Cardiac septum (tissue), 1 donor: ENCODE results near the gene REC114. TPM values are rescaled to one million over a fixed set of nuclear protein-coding genes. Genes with fewer than 3 reads are reported as not detected.

Experiments
- DNase-seq: peaks from one replicate; pipeline ENCODE4 v3.0.0-alpha.2; 2020; ENCODE audit warnings: low spot score
- intact Hi-C: fragments of 100-400 bp; cut with DNase I; formaldehyde crosslinking; loops from one replicate; pipeline ENCODE4 v1.14.0; 2022
- total RNA-seq: library from RNA; stranded (reverse); fragmentation: NEBNext Ultra II Directional; extraction: Animal tissue kit (Norgen Biotek cat#: 25700); gene quantifications from one replicate; pipeline ENCODE4 v1.2.1, GENCODE V29; 2021
- donor health status: DM: no; HTN: no; CAD: no.

The REC114 gene
- total RNA-seq, 1 donor from 2014 or later, result not detected

DNA sequence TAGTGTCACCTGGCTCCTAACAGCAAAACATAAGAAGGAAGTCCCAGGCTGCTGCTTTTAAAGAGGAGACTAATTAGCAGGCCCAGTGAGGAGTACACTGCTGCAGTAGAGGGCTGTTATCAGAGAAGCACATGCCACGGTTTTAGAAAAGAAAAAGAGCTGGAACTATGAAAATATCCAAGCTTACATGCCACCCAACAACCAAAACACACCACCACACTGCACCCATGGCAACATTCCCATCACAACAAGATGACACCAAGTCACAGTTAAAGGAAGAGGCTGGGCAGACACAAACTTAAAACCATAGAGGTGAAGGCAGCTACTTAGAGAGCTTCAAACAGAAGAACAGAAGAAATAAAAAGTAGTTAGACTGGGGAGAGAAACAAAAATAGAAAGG, 153.2 kb downstream of the REC114 start:
- no peak for DNase-seq
- intact Hi-C loops, result loop anchor here (2.0 kb wide), 1 partner anchor 37 kb away; the partner anchor contains the start of gene NPTN

DNA sequence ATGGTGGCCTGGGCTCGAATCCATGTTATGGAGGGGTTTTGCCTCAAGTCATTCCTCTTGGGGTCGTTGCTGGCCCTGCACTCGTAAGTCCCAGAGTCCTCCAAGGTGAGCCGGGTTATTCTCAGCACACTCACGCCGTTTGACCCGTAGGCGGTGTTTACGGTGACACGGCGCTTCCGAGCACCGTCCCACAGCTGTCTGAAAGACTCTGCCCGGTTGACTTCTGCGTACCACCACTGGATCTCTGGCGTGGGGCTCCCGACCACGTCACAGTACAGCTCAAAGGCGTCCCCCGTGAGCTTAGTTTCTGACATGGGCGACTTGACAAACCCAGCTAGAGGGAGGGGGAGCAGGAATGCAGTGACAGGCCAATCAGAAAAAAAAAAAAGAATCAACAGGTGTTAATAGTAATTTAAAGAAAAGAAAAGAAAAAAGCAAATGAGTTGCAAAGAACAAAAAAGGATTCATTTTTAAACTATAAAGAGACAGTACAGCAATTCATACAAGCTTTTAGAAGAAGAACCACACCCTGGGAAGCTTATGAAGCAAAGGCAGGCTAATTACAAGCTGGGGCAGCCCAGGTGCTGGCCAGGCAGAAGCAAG, 154.2 kb downstream of the REC114 start:
- DNase-seq, result no peak
- intact Hi-C loops, result loop anchor here (2.0 kb wide), 1 partner anchor 36 kb away; the partner anchor contains the start of gene NPTN

DNA sequence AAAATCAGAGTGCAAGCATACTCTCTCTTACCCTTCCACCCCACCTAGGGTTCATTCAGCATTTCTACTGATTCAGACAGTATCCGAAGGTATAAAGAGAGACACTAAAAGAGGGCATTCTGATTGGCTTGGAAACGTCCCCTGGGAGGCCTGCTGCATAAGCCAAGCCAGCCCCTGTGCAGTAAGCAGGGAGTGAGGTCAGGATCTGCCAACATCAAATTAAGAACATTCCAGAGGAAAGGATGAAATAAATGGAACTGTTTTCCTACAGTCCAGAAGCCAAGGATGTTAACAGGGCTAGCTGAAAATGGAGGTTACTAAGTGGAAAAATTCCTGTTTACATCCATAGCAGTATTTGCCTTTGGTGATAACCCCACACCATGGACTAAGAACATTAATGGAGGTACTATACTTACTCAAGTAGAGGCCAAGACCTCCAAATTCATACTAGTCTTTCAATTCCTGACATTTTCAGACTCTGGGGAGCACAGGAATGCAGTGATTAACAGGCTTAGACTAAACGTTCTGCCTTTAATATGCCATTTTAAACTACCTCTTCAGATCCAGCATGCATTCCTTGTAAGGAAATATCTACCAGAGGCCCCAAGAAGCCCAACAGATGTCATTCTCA, 155.7 kb downstream of the REC114 start:
- intact Hi-C loops, result no loop called here

DNA sequence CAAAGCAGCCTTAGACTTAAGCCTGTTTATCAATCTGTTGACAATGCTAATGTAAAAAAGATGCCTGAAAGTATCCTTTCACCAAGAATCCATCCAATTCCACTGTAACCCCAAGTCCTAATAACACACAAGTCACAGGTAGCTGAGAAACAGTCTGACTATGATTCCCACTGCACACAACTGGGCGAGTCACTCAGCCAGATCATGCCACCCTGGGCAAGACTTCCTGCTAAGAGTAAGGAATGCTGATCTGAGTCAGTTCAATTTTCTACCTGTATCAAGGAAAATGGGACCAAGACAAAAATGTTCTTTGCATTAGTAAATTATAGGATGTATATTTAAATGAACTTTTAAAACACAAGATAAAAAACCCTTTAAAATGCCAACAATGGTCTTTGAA, 157.0 kb downstream of the REC114 start:
- intact Hi-C loops, result no loop called here
- DNase-seq, result no peak

More for the DNA sequence above, 155.7 kb downstream of the REC114 start:
- no peak for DNase-seq

DNA sequence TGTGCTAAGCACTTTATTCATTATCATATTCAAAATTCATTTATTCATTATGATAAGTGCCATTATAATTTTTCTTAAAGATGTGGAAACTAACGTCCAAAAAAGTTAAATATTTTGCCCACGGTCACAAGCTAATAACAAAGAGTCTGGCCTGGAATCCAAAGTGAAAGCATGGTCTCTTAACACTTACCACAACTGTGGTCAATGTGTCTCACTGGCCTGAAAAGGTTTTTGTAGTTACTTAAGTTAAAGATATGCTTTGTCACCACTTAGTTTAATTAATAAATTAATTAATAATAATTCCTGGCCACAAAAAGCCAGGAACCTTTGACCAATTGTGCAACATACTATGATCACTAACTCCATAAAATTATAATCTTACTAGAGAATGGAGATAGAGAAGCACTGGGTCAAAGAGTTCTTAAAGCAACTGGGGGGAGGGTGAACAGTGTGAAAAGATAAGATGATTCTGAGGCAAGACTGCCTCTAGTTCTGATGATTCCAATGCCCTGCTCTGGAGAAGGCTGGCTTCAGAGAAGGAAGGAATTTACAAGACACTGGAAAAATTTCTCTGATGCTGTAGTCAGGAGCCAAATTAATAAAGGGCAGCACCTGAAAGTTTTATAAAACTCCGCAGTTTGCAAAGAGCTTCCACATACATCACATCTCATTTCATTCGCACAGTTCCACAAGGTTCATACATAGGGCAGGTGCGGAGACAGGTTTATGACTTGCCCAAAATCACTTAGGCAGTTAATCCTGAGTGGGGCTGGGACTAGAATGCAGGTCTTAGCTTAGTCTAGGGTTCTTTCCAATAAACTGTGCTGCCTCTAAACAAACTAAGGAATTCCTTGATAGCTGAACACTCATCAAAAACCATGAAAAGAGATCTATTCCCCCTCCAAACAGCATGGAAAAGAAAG, 157.7 kb downstream of the REC114 start:
- no peak for DNase-seq
- intact Hi-C loops, result no loop called here

DNA sequence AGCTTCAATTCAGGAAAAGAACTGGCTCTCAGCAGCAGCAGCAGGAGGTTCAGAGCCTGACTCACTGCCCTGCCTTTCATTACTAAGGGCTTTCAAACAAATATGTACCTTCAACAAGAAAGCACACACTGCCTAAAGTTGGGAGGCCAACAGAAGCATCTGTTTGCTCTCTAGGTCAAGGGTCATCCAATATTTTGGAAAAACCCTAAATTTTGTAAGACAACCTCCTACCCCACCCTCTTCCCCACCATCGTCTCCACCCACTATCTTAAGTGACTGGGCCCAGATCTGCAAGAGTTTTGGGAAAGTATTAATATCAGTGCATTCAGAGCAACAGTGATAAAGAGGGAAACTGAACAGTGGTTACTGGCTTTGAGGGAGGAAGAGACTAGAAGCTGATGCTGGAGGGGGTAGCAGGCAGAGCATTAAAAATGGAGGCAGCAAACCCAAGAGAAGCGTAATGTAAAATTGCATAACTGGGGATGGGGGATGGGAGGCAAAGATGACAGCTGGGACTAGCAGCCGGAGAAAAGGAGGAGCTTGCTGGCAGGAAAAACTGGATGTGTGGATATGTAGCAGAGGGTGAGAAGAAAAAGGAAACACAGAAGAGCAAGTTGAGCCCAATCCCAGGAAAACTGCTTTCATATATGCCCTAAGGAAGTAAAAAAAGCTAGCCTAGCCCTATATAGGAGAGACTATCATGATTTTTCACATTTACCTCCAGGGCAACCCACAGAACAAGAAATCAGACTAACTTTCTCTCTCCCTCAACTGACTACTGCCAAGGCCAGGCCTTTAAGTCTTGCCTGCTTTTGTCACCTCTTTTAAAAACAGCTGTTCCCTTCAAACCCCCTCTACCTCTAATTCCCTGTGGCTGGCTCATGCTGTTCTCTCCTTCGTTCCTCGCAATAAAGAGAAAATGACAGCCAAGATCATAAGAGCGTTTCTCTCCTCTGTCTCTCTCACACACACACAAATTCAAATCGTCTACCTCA, 158.8 kb downstream of the REC114 start:
- no peak for DNase-seq

DNA sequence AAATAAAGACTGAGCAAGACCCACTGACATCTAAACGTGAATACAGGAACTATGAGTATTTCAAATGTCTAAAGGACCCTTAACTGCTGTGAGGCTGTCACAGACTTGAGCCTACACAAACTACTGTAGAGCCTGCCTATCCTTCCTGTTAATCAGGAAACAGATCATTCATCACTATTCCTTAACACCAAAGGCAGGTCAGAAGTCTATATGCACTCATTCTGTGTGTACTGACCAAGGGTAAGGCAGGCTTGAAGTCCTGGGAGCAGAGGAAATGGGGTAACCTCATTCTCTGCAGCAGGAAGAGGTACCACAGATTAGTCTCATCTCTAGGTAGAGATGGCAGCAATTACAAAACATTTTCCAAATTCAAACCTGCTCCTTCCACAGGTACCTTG, 159.5 kb downstream of the REC114 start:
- intact Hi-C loops, result no loop called here
- no peak for DNase-seq

More for the DNA sequence above, 158.8 kb downstream of the REC114 start:
- intact Hi-C loops, result no loop called here

DNA sequence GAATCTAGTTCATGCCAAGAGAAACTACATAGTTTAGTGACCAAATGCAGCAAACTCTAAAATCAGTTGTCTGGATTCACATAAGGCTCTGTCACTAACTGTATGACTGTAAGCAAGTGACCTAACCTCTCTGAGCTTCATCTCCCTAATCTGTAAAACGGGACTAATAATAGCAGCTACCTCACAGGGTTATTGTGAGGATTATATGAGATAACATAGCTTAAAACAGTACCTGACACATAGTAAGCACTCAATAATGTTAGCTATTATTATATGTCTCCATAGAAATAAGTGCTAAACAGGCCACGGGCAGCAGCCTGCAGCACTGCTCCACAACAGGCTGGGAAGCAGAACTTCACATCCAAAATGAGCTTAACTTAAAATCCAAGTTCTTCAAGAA, 160.0 kb downstream of the REC114 start:
- intact Hi-C loops, result no loop called here
- no peak for DNase-seq

DNA sequence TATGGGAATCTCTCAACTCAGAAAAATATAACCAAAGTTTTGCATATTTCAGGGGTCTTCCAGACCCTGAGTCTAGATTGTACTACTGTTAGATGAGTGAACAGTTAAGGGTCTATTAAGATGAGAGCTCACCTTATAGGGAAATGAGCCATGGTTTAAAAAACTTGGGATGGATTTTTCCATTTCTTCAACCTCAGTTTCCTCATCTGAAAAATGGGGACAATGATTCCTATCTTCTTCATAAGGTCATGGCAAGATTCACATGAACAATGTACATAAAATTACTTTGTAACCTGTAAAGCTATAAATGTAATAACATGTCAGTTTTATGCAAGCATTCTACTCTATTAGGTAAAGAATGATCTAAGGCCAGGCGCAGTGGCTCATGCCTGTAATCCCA, 161.5 kb downstream of the REC114 start:
- intact Hi-C loops, result no loop called here
- no peak for DNase-seq

DNA sequence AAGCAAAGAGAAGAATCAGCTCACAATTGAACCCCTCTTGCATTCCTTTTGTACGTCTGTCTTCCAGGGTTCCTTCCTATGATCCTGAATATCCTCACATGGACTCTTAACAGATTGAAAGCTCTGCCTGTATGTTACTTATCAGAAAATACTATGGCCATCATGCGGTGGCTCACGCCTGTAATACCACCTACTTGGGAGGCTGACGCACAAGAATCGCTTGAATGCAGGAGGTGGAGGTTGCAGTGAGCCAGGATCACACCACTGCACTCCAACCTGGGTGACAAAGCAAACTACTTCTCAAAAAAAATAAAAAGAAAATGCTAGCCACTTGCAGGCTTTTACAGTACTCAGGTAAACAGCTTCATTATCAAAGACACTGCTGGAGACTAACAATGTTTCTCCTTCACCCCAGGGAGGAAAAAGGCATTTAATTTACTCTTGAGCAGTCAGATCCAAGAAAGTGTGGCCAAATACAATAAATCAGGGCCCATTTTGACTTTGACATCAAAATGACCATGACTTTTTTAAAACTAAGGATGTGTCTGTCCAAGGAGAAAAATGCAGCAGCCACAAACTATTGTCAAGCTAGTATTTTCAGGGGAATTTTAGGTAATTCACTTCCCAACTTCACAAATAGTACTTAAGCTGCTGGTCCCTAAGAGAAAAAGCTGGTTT, 162.9 kb downstream of the REC114 start:
- intact Hi-C loops, result no loop called here
- no peak for DNase-seq

DNA sequence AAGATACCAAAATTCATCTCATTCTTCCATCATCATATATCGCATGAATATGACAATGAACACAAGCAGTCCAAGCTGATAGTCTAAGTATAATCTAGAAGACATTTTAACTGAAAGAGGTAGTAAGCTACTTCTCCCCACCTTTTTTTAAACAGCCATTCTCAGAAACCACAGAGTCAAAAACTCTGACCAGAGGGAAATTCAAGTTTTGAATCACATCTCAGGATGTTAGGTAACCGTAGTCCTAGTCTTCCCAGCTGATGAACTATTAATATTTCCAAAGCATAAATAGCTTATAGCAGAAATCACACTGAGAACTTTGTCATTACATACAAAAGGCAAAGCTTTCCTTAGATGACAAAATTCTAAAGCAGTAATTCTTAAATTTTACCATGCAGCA, 164.4 kb downstream of the REC114 start:
- no peak for DNase-seq

DNA sequence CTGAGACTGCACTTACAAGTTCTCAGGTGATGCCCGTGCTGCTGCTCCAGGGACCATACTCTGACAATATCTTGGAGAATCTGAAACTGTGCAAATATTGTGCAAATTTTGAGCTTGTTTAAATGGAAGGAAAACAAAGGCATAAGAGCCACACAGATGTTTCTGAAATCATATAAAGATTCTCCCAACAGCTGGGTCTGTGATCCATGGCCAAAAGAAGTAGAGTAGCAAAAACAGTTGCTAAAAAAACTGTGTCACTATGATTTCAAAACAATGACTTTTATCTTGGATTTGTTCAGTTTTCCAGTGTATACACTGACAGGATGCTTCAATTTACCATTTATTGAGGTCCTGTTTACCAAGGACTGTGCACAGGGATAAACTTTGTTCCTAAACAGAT, 164.9 kb downstream of the REC114 start:
- intact Hi-C loops, result no loop called here
- no peak for DNase-seq

More for the DNA sequence above, 164.4 kb downstream of the REC114 start:
- intact Hi-C loops, result no loop called here

DNA sequence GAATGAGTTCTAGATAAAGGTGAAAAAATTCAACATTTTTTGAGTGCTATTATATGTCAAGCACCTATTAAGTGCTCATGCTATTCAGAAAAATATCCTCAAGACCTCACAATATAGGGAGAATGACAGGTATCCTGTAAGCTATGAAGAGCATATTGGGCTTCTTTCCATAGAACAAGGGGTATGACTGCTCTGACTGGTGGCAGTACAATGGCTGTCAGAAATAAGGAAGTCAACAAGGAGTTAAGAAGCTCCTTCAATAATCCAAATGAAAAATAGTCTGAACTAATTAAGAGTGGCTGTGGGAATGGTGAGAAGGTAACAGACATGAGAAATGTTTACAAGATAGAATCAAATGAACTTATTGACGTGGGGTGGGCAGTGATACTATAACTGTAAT, 165.5 kb downstream of the REC114 start:
- intact Hi-C loops, result no loop called here
- no peak for DNase-seq

DNA sequence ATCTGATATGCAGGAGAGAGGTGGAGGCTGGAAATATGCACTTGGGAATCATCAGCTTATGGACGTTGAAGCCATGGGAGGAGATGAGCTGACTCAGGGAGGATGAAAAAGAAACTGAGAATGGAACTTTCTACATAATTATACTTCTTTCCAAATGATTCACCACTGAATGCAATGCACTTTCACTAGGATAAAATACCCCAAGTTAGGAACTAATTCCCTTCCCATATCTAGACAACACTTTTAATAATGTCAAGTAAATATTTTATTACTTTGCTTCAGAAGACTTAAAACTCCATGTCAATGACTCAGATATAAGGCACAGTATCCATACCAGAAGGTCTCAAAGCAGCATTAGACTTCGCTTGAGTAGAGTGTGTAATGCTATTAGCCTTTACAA, 166.0 kb downstream of the REC114 start:
- DNase-seq, result no peak
- intact Hi-C loops, result no loop called here

Other genes with a start within 250 kb of the REC114 start
- 6.2 TPM for gene HCN4, start 74.2 kb upstream of the REC114 start, total RNA-seq
- 175 TPM for gene NPTN, start 190.2 kb downstream of the REC114 start, total RNA-seq
- 40.6 TPM for gene CD276, start 241.2 kb downstream of the REC114 start, total RNA-seq